BLaER1 (cell line): ENCODE data around the gene SREK1IP1.

ENCODE experiments used
- H3K27ac ChIP-seq: shearing (Covaris generic); formaldehyde crosslinking; 2 replicates; pipeline ENCODE4 v1.8.1; 2022
- H3K27me3 ChIP-seq: shearing (Covaris generic); formaldehyde crosslinking; 2 replicates; pipeline ENCODE4 v1.8.1; 2022
- H3K36me3 ChIP-seq: shearing (Covaris generic); formaldehyde crosslinking; 2 replicates; pipeline ENCODE4 v1.8.1; 2022
- H3K4me1 ChIP-seq: shearing (Covaris generic); formaldehyde crosslinking; 2 replicates; pipeline ENCODE4 v1.8.1; 2022
- H3K4me2 ChIP-seq: shearing (Covaris generic); formaldehyde crosslinking; 2 replicates; pipeline ENCODE4 v1.8.1; 2022
- H3K4me3 ChIP-seq: shearing (Covaris generic); formaldehyde crosslinking; 2 replicates; pipeline ENCODE4 v1.8.1; 2022
- H3K9ac ChIP-seq: shearing (Covaris generic); formaldehyde crosslinking; 2 replicates; pipeline ENCODE4 v1.8.1; 2022
- H3K9me3 ChIP-seq: shearing (Covaris generic); formaldehyde crosslinking; 2 replicates; pipeline ENCODE4 v1.8.1; 2022
- H4K20me1 ChIP-seq: shearing (Covaris generic); formaldehyde crosslinking; 2 replicates; pipeline ENCODE4 v1.8.1; 2022
- Cebpa-rat ChIP-seq: shearing (Covaris generic); IDR thresholded peaks from 2 replicates; pipeline ENCODE4 v1.8.1; 2022

SREK1IP1 gene

GRCh38 chr5:64690417-64691151, 77.9 kb downstream of the SREK1IP1 start, which contains the start of gene SHISAL2B:
SHISAL2B (plus strand) TSS chr5:64690503; CDS start chr5:64690624, 121 bp downstream.
- no peak for TF ChIP-seq Cebpa-rat
- no peaks in the 10 kb centered on the region for H3K4me1 ChIP-seq

GRCh38 chr5:64690104-64690416, 78.4 kb downstream of the SREK1IP1 start:
- no peaks in the 10 kb centered on the region for H4K20me1 ChIP-seq
- H3K9ac ChIP-seq, result no peak overlapping the region
- H3K36me3 ChIP-seq, result no peaks in the 10 kb centered on the region
- no peaks in the 10 kb centered on the region for H3K27me3 ChIP-seq
- TF ChIP-seq Cebpa-rat, result no peak
- peaks cover 13% of the 10 kb centered on the region for H3K9me3 ChIP-seq
- H3K4me2 ChIP-seq, result no peak overlapping the region
- H3K4me3 ChIP-seq, result no peak overlapping the region
- H3K4me1 ChIP-seq, result no peaks in the 10 kb centered on the region
- H3K27ac ChIP-seq, result no peak overlapping the region

More at GRCh38 chr5:64690417-64691151, 77.9 kb downstream of the SREK1IP1 start, which contains the start of gene SHISAL2B:
- Histone ChIP-seq H3K36me3 (no peaks in the 10 kb centered on the region), H3K27ac (no peak within 1 kb of the TSS), H4K20me1 (no peaks in the 10 kb centered on the region), H3K4me3 (no peak within 1 kb of the TSS), H3K9me3 (peaks cover 13% of the 10 kb centered on the region), H3K9ac (no peak within 1 kb of the TSS), H3K27me3 (no peaks in the 10 kb centered on the region), H3K4me2 (no peak within 1 kb of the TSS)

- H3K4me2 ChIP-seq, result no peak overlapping the region
- no peak overlapping the region for H3K9ac ChIP-seq
- H3K9me3 ChIP-seq, result peaks cover 13% of the 10 kb centered on the region
- no peak overlapping the region for H3K27ac ChIP-seq
- no peaks in the 10 kb centered on the region for H3K27me3 ChIP-seq
- no peaks in the 10 kb centered on the region for H3K4me1 ChIP-seq
- H3K36me3 ChIP-seq, result no peaks in the 10 kb centered on the region
- no peaks in the 10 kb centered on the region for H4K20me1 ChIP-seq
- TF ChIP-seq Cebpa-rat, result no peak
- no peak overlapping the region for H3K4me3 ChIP-seq
Measured at GRCh38 chr5:64688965-64689364, 79.5 kb downstream of the SREK1IP1 start.

- Histone ChIP-seq H3K4me2 (no peak overlapping the region), H3K27me3 (no peaks in the 10 kb centered on the region), H3K4me1 (no peaks in the 10 kb centered on the region), H3K27ac (no peak overlapping the region), H3K9me3 (peaks cover 13% of the 10 kb centered on the region), H3K9ac (no peak overlapping the region), H4K20me1 (no peaks in the 10 kb centered on the region), H3K36me3 (no peaks in the 10 kb centered on the region), H3K4me3 (no peak overlapping the region)
- TF ChIP-seq Cebpa-rat, result no peak
Measured at GRCh38 chr5:64688391-64688790, 80.1 kb downstream of the SREK1IP1 start.

GRCh38 chr5:64685866-64686265, 82.6 kb downstream of the SREK1IP1 start:
- no peaks in the 10 kb centered on the region for H3K27me3 ChIP-seq
- H3K9ac ChIP-seq, result no peak overlapping the region
- peaks cover 8% of the 10 kb centered on the region for H3K9me3 ChIP-seq
- no peak for TF ChIP-seq Cebpa-rat
- H3K36me3 ChIP-seq, result no peaks in the 10 kb centered on the region
- H3K27ac ChIP-seq, result no peak overlapping the region
- no peaks in the 10 kb centered on the region for H4K20me1 ChIP-seq
- H3K4me3 ChIP-seq, result no peak overlapping the region
- no peak overlapping the region for H3K4me2 ChIP-seq
- H3K4me1 ChIP-seq, result no peaks in the 10 kb centered on the region

- no peak for TF ChIP-seq Cebpa-rat
- no peak overlapping the region for H3K27ac ChIP-seq
Measured at GRCh38 chr5:64682608-64683007, 85.9 kb downstream of the SREK1IP1 start.

GRCh38 chr5:64680289-64680688, 88.2 kb downstream of the SREK1IP1 start:
- H4K20me1 ChIP-seq, result no peaks in the 10 kb centered on the region
- H3K9me3 ChIP-seq, result no peaks in the 10 kb centered on the region
- H3K4me1 ChIP-seq, result no peaks in the 10 kb centered on the region
- H3K36me3 ChIP-seq, result no peaks in the 10 kb centered on the region
- no peak overlapping the region for H3K4me3 ChIP-seq
- no peak overlapping the region for H3K9ac ChIP-seq
- TF ChIP-seq Cebpa-rat, result no peak
- no peak overlapping the region for H3K4me2 ChIP-seq
- H3K27ac ChIP-seq, result no peak overlapping the region
- no peaks in the 10 kb centered on the region for H3K27me3 ChIP-seq

More at GRCh38 chr5:64682608-64683007, 85.9 kb downstream of the SREK1IP1 start:
- Histone ChIP-seq H3K4me1 (no peaks in the 10 kb centered on the region), H3K27me3 (no peaks in the 10 kb centered on the region), H3K9me3 (no peaks in the 10 kb centered on the region), H4K20me1 (no peaks in the 10 kb centered on the region), H3K4me3 (no peak overlapping the region), H3K4me2 (no peak overlapping the region), H3K9ac (no peak overlapping the region), H3K36me3 (no peaks in the 10 kb centered on the region)

GRCh38 chr5:64678374-64678773, 90.1 kb downstream of the SREK1IP1 start:
- Histone ChIP-seq H3K27ac (no peak overlapping the region), H3K9me3 (no peaks in the 10 kb centered on the region), H3K4me3 (no peak overlapping the region), H3K36me3 (no peaks in the 10 kb centered on the region), H3K27me3 (no peaks in the 10 kb centered on the region), H3K9ac (no peak overlapping the region), H4K20me1 (no peaks in the 10 kb centered on the region), H3K4me1 (no peaks in the 10 kb centered on the region), H3K4me2 (no peak overlapping the region)
- no peak for TF ChIP-seq Cebpa-rat

- Histone ChIP-seq H3K36me3 (no peaks in the 10 kb centered on the region), H3K27me3 (no peaks in the 10 kb centered on the region), H3K4me2 (0 out of 2 replicates have a peak overlapping the region, but pooled peaks have one; percentile 3), H3K9me3 (no peaks in the 10 kb centered on the region), H3K4me3 (no peak overlapping the region), H3K4me1 (0 out of 2 replicates have a peak, but pooled peaks cover 7% of the 10 kb centered on the region), H4K20me1 (no peaks in the 10 kb centered on the region), H3K9ac (no peak overlapping the region), H3K27ac (no peak overlapping the region)
- TF ChIP-seq Cebpa-rat, result no peak
Measured at GRCh38 chr5:64671678-64672077, 96.8 kb downstream of the SREK1IP1 start.

- Histone ChIP-seq H3K9ac (no peak overlapping the region), H3K4me2 (no peak overlapping the region), H3K9me3 (no peaks in the 10 kb centered on the region), H3K36me3 (no peaks in the 10 kb centered on the region), H4K20me1 (no peaks in the 10 kb centered on the region), H3K4me1 (0 out of 2 replicates have a peak, but pooled peaks cover 7% of the 10 kb centered on the region), H3K27ac (no peak overlapping the region), H3K27me3 (no peaks in the 10 kb centered on the region), H3K4me3 (no peak overlapping the region)
- no peak for TF ChIP-seq Cebpa-rat
Measured at GRCh38 chr5:64670277-64670676, 98.2 kb downstream of the SREK1IP1 start.
